HG02970 (cell line): ENCODE results near the gene SNX33.
"Not testable (repeated sequence)": the region's sequence is repeated elsewhere in the genome, so short reads cannot be mapped to it uniquely, and the experiment has no call there.

Experiments
- ATAC-seq: cut with Tn5 transposase; IDR thresholded peaks from one replicate; pipeline ENCODE4 v1.9.1; 2021; ENCODE audit warnings: mild to moderate bottlenecking, moderate library complexity, moderate number of reproducible peaks; ENCODE audit not compliant: unreplicated experiment, low FRiP score

The SNX33 gene, protein sequence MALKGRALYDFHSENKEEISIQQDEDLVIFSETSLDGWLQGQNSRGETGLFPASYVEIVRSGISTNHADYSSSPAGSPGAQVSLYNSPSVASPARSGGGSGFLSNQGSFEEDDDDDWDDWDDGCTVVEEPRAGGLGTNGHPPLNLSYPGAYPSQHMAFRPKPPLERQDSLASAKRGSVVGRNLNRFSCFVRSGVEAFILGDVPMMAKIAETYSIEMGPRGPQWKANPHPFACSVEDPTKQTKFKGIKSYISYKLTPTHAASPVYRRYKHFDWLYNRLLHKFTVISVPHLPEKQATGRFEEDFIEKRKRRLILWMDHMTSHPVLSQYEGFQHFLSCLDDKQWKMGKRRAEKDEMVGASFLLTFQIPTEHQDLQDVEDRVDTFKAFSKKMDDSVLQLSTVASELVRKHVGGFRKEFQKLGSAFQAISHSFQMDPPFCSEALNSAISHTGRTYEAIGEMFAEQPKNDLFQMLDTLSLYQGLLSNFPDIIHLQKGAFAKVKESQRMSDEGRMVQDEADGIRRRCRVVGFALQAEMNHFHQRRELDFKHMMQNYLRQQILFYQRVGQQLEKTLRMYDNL

DNA sequence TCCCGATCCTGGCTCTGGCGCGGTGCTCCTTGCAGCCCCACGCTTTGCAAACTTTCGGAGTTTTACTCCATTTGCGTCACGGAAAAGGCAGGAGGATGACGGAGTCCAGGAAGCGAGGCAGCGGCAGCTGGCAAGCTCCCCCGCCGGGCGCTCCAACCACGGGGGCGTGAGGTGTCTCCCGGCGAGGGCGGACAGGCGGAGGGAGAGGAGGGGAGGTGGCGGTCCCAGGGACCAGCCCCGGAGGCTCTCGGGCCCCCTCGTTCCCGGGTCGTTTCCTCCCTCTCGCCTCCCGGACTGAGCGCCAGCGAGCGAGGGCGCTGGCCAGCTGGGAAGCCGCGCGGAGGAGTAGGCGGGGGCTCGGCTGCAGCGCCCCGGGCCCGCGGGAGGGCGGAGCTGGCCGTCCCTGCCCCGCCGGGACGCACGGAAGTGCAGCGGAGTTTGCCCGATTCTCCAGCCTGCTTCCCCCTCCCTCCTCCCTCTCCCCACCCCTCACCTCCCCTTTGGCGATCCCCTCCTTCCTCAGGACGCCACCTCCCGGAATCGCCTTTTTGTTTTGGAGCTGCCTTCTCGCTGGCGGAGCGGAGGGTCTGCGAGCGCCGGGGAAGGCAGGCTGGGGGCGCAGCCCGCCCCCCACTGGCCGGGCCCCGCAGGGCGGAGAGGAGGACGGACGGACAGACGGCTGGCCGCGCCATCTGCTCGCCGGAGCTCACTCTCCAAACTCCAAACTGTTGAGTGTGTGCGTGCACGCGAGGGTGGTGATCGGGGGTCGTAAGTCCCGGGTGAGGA, at the start of gene SNX33:
TSS of gene SNX33 (plus strand) at position 543 of the 786 bp plus-strand sequence. CDS start 1,191 bp downstream, outside the sequence.
- ATAC-seq = no peak

DNA sequence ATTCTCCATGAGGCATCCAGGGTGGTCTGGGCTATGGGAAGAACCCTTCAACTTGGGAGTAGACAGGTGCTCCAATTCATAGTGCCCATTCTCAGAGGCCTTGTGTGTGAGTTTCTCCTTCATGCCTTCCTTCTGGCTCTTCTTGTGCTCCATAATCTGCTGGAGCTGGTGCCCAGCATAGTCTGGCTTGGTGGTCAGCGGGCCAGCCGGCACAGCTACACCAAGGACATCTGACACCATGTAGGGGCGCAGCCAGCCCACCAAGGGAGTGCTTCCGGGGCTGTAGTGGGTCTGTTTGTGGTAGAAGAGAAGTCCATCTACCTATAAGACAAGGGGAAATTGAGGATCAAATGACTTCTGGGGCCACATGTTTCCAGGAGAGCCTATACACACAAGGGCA, 49.4 kb upstream of the SNX33 start:
- ATAC-seq = no peak

DNA sequence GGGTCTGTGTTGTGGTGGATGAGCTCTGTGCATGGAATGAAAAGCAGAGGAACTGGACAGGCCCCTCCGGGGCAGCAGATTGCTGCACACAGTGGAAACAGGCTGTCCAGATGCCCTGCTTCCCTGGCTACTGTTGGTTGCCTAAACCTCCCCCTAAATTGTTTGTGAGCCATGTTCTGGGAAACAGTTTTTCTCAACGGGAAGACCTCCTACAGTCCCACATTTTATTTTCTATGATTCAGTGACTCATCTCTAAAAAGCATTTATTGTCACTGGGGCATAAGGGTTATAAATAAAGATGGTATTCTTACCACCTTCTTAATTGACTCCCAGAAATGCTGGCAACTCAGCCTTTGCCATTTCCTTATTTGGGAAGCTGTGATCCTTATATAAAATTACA, 48.3 kb upstream of the SNX33 start:
- no peak for ATAC-seq

DNA sequence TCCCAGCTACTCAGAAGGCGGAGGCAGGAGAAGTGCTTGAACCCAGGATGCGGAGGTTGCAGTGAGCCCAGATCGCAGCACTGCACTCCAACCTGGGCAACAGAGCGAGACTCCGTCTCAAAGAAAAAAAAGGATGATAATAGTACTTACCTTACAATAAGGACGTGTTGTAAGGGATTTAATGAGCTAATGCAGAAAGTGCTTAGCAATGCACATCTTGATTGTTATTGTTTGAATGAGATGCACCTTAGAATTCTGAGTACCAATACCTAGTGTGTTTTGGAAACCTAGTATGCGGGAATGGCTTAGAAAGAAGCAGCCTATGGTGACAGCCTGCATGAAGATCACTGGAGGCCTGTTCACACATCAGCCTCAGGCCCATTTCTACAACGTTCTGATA, 41.7 kb upstream of the SNX33 start:
- ATAC-seq = no peak

DNA sequence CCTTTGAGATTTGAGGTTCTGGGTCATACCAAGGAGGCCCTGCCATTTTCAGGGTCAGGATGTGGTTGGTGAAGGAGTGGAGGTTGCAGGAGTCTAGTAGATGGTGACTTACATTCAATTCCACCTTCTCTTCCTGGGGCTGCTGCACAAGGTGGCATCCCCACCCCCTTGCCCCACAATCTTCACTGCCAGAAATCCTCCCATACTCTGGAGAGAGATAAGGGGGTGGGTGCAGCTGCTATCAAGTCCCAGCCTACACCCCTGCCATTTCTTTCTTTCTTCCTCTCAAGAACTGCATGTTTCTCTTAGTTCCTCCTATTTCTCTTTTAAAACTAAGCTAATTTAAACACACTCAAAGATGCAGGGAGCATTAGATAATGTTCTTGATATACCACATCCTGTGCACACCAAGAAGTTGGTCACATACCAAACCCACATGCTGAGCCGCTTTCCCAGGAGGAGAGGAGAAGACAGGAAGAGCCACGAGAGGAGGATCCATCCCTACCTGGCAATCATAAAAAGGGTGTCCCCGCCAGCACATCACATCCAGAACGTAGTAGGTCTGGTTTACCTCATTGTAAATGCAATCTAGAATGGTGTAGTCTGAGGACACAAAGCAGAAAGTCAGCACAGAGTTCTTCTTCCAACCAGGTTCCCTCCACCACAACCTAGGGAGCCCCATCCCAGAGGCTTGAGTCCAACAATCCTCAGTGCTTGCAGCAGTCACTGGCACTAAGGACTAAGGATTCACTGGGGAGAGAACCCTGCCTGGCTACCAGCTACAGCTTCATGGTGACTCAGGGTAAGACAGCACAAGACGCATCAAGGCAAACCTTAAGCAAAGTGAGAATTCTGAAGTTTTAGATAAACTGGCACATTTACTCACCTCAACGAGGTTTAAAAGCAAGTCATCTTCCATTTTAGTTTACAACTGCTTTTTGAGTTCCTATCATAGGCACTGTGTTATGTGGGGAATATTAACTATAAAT, 40.7 kb upstream of the SNX33 start:
- ATAC-seq = no peak

DNA sequence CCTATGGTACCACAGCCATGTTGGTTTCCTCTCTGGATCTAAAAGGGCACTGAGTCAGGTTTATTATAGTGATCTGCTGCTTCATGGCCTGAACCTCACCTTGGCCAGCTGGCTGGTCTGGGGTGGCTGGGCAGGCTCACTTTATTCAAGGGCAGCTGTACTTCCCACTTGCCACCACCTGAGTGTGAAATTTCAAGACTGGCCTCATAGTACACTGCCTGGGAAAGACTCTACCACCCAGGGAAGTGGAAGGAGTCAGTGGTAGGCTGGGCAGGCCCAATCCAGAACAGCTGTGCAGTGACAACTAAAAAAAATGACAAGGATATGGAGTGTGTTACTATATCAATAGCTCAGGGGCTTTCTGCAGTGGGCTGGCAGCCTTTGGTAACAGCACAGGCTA, 30.9 kb upstream of the SNX33 start:
- ATAC-seq = no peak

DNA sequence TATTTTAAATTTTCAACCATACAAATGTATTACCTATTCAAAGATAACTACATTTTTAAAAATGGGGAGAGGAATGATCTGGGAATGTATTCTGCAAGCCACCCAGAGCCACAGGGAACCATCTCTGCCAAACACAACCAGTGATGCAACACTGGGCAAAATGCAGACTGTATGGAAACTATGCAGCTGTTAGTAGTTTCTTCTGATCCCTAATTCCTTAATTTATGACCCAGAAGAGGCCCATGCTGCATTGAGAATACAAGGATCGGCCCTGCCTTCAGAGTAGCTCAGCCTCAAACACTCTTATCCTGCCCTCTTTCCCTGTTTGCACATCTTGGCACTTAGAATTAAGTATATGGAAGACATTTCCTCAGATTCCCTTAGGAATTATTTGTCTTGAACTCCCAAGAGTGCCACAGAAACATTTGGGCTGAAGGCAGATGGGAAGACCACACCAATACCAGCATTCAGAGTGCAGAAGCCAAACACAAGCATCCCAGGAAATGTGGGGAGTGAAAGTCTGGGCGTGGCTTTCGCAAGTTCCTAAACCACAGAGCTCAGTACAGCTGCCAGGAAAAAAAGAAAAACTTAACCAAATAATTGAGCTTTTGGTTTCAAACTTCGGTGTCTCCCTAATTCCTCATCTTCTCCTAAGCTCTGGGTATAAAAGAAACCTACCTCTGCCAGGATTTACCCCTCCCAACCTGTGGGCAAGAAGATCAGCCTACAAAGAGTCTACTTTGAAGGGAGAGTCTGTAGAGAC, 27.5 kb upstream of the SNX33 start:
- ATAC-seq = no peak

DNA sequence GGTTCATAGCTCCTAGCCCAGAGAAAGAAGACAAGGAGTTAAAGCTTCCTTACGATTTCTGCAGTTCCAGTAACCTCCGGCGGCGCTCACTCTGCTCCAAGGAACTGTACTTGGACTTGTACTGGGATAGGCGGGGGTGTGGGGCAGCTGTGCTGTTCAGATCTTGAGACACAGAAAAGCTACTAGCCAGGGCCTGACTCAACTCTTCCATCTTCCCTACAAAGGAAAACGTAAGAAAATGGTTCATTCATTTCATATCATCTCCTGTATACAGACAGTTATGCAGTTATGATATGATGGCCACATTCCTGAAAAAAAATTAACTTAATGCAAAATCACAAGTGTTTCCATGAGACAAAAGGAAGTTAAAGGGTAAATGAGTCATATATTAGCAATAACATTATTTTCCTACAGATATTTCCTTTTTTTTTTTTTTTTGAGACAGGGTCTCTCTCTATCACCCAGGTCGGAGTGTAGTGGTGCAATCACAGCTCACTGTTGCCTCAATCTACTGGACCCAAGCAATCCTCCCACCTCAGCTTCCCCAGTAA, 26.8 kb upstream of the SNX33 start:
- ATAC-seq = no peak

DNA sequence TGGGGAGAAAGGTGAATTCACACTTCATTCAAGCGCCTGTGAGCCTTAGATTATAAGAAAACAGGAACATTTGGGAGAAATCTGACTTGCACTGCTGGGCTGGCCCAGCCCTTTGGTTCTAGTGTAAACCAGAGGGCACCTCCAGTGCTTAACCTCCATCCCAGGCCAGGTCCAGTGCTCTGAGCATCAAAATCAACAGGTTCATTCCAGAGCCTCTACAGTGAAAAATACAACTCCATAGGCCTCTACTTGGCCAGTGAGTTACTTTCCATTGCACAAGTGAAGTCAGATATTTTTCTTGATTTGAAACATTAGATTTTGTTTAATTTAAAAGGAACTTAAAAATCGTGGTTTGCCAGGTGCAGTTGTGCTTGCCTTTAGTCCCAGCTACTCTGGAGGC, 25.2 kb upstream of the SNX33 start:
- no peak for ATAC-seq

DNA sequence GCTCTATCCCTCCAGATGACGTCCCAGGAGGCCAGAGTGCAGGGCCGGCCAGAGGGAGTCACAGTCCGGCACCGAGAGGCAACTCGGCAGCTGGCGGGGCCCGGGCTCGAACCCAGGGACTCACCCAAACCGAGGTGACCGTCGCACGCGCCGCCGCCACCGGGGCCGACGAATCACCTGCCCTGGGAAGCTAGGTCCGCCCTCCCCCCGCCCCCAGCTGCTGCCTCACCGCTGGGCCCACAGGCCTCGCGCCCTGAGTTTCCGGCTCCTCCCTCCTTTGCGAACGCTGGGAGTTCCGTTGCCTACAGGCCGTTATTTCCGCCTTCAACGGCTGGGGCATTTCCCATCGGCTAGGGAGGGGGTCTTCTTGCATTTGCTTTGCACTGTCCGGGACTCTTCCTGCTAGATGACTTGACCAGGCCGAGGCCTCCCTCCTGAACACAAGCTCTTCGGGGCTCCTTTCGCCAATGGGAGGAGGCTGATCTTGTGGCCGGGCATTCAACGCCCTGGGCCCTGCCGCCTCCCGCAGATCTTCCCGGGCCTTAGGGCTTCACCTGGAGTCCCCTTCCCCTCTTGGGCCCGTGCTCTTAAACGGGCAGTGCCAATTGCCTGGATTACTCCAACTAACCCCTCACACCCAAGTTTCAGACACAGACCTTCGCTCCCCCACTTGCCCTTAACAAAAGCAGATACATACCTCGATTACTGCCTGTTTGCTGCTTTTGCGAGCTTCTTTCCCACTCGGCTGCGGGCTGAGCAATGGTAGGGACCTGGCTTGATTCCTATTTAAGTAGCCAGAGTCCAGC, 22.0 kb upstream of the SNX33 start, which contains the start of gene SNUPN:
TSS of gene SNUPN (minus strand) at position 184 of the 806 bp plus-strand sequence. CDS start 4,674 bp downstream, outside the sequence.
- ATAC-seq = peak; percentile 74

DNA sequence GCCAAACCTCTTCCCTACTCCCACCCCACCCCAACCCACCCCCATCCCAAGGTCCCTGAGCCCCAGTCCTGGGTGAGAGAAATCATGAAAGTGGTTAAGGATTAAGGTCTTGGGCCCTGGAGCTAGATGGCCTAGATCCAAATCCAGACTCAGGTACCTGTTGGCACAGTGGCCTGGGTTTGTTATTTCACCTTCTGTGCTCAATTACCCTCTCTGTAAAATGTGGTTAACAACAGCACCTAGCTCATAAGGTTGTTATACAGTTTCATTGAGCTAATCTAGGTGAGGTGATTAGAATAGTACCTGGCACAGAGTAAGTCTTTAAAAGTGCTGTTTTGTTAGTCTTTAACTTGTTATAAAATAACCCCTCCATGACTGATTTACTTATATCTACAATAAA, 15.8 kb upstream of the SNX33 start:
- ATAC-seq = no peak

DNA sequence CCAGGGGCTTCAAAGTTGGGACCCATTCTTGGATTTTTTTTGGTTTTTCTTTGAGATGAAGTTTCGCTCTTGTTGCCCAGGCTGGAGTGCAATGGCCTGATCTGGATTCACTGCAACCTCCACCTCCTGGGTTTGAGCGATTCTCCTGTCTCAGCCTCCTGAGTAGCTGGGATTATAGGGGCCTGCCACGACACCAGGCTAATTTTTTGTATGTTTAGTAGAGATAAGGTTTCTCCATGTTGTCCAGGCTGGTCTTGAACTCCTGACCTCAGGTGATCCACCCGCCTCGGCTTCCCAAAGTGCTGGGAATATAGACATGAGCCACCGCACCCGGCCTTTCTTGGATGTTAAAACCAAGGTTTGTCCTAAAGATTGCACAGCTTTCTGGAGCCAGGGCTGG, 13.8 kb upstream of the SNX33 start:
- ATAC-seq = not testable (repeated sequence)

DNA sequence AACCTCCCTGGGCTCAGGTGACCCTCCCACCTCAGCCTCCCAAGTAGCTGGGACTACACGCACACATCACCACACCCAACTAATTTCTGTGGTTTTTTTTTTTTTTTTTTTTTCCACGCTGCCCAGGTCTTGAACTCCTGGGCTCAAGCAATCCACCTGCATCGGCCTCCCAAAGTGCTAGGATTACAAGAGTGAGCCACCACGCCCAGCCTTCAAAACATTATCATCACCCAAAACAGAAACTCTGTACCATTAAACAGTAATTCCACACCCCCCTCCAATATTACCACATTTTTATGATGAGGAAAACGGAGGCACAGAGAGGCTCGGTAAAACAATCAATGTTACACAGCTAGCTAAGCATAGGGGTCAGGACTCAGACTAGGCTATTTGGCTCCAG, 11.7 kb upstream of the SNX33 start:
- no peak for ATAC-seq

DNA sequence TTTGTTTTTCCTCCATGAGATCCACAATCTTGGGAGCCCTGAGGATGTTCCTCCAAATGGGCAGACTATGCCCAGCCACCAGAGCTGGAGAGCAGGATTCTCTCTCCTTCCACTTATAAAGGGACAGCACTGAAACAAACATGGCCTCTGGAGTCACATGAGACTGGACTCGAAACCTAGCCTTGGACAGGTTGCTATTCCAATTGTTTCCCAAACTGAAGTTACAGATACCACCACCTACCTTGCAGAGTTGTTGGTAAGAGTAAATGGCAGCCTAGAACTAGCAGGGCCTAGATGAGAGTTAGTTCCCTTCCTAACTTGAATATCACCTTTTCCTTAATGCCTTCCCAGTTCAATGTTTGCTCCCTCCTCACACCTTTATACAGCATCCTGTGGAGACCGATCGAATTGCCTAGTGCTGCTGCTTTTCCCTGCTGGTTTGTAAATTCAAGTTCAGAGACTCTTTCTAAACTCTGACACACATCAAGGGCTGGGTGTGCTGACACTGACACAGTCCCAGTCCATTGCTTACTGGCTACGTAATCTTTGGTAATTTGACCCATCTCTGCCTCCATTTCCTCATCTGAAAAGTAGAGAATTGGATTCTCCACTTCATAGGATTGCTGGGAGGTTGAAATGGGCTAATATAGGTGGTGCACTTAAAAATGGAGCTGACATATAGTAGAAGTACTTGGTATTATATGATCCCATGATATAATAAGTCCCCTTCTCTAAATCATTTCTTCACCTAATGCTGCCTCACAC, 10.3 kb upstream of the SNX33 start:
- ATAC-seq = no peak

DNA sequence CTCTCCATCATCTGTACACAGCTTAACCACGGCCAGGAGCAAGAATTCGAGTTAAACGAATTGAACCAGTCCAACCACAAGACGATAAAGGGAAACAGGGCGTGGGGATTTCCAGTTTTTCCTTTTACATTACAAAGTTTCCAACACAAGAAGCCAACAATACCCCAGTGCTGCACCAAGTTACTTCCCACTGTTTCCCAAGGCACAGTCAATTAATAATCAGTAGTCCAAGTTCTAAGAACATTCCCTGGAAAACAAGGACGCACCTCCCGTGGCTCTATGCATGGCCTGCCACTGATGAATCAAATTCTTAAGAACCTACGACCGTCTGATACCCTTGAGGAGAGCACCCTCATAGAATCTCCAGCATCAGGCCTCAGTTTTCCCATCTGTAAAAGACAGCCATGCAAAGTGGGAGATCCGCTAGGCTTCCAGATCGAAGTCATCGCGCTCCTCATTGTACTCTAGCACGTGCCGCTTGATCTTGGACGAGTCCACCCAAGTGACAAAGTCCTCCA, 8.5 kb upstream of the SNX33 start:
- no peak for ATAC-seq

DNA sequence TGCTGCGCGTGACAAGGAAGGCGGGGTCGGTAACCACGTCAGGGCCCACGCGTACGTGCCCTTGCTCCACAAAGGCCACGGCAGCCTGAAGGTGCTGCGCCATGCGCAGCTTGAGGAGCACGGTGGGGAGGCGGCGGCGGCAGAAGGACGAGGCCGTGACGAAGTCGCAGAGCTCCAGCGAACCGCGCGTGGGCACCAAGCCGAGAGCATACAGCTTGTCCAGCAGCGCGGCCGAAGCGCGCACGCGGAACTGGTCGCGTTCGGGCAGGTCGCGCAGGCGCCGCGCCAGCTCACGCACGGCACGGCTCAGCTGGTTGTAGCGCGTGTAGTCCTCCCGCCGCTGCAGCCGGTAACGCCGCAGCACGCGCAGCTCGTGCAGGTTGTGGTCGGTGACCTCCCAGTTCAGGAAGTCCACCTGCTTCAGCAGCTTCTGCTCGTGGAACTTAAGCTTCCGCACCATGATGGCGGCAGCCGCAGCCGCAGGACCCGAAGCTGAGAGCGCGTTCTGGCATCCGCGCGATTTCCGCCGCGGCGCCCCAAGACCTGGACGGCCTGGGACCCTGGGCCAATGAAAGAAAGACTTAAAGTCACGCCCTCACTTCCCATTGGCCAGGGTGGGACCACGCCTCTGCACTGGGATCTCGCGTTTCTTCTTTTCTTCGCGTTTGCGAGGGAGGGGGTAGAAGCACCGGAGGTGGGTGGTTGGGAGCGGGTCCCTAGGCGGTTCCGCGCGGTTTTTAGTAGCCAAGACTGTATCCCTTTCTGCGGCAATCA, 7.8 kb upstream of the SNX33 start, which contains the start of gene IMP3:
TSS of gene IMP3 (minus strand) at position 516 of the 774 bp plus-strand sequence. CDS start at position 460, 56 bp downstream.
- peak; percentile 91 for ATAC-seq
